ENCODE data around the gene GJB4. TPM values are rescaled to one million over a fixed set of nuclear protein-coding genes. Genes with fewer than 3 reads are reported as not detected.

Gene GJB4
- total RNA-seq, 1 donor from 2014 or later, result not detected

GRCh38 chr1:34744851-34745250, 14.7 kb upstream of the GJB4 start:
- DNase-seq, result no peak
- intact Hi-C loops (cut with DNase I), result loop anchor here (5.0 to 10.0 kb wide), 3 partner anchors 283 to 1113 kb away; no protein-coding TSS in a partner anchor
- ATAC-seq (ENCODE audit: poor library complexity), result no peak

- DNase-seq (no peak), ATAC-seq (ENCODE audit: poor library complexity) (no peak)
- intact Hi-C loops (cut with DNase I), result loop anchor here (10.0 kb wide), 1 partner anchor 631 kb away; no protein-coding TSS in a partner anchor
Observed at GRCh38 chr1:34745666-34746065, 13.9 kb upstream of the GJB4 start.

GRCh38 chr1:34746101-34746500, 13.4 kb upstream of the GJB4 start:
- ATAC-seq (ENCODE audit: poor library complexity) (no peak), DNase-seq (no peak)
- intact Hi-C loops (cut with DNase I), result loop anchor here (10.0 kb wide), 1 partner anchor 631 kb away; no protein-coding TSS in a partner anchor

- intact Hi-C loops (cut with DNase I), result loop anchor here (10.0 kb wide), 1 partner anchor 632 kb away; no protein-coding TSS in a partner anchor
- ATAC-seq (ENCODE audit: poor library complexity) (no peak), DNase-seq (no peak)
Observed at GRCh38 chr1:34746785-34747637, 12.5 kb upstream of the GJB4 start.

- ATAC-seq (ENCODE audit: poor library complexity), result no peak
- intact Hi-C loops (cut with DNase I), result loop anchor here (10.0 kb wide), 1 partner anchor 633 kb away; no protein-coding TSS in a partner anchor
Observed at GRCh38 chr1:34747638-34747941, 11.9 kb upstream of the GJB4 start.

GRCh38 chr1:34749992-34750391, 9.5 kb upstream of the GJB4 start:
- ATAC-seq (ENCODE audit: poor library complexity) (no peak), DNase-seq (no peak)
- intact Hi-C loops (cut with DNase I), result loop anchor here (10.0 kb wide), 1 partner anchor 635 kb away; no protein-coding TSS in a partner anchor

More at GRCh38 chr1:34747638-34747941, 11.9 kb upstream of the GJB4 start:
- DNase-seq, result no peak

- no peak for DNase-seq
- no peak for ATAC-seq (ENCODE audit: poor library complexity)
- intact Hi-C loops (cut with DNase I), result no loop called here
Observed at GRCh38 chr1:34750610-34751009, 8.9 kb upstream of the GJB4 start.

- ATAC-seq (ENCODE audit: poor library complexity) (no peak), DNase-seq (no peak)
- intact Hi-C loops (cut with DNase I), result no loop called here
Observed at GRCh38 chr1:34753163-34753562, 6.4 kb upstream of the GJB4 start.

- no peak for ATAC-seq (ENCODE audit: poor library complexity)
- DNase-seq, result no peak
- intact Hi-C loops (cut with DNase I), result no loop called here
Observed at GRCh38 chr1:34754964-34755637, 4.4 kb upstream of the GJB4 start, which contains the start of gene GJB5. GJB5 (plus strand) TSS chr1:34755047; CDS start chr1:34757331, 2,284 bp downstream.

- ATAC-seq (ENCODE audit: poor library complexity) (no peak), DNase-seq (no peak)
- intact Hi-C loops (cut with DNase I), result no loop called here
Observed at GRCh38 chr1:34755961-34756360, 3.6 kb upstream of the GJB4 start.

GRCh38 chr1:34757386-34757785, 2.2 kb upstream of the GJB4 start:
- intact Hi-C loops (cut with DNase I), result no loop called here
- no peak for DNase-seq
- no peak for ATAC-seq (ENCODE audit: poor library complexity)

GRCh38 chr1:34758751-34759150, 789 bp upstream of the GJB4 start:
- ATAC-seq (ENCODE audit: poor library complexity), result no peak
- no peak for DNase-seq
- intact Hi-C loops (cut with DNase I), result no loop called here

GRCh38 chr1:34761176-34761761, 1.7 kb downstream of the GJB4 start:
- intact Hi-C loops (cut with DNase I), result no loop called here
- ATAC-seq (ENCODE audit: poor library complexity) (no peak), DNase-seq (no peak)

GRCh38 chr1:34761776-34762307, 2.3 kb downstream of the GJB4 start:
- no peak for DNase-seq
- intact Hi-C loops (cut with DNase I), result no loop called here
- ATAC-seq (ENCODE audit: poor library complexity), result no peak

GRCh38 chr1:34762474-34763141, 3.1 kb downstream of the GJB4 start:
- ATAC-seq (ENCODE audit: poor library complexity), result no peak
- intact Hi-C loops (cut with DNase I), result no loop called here
- no peak for DNase-seq

- ATAC-seq (ENCODE audit: poor library complexity) (no peak), DNase-seq (no peak)
- intact Hi-C loops (cut with DNase I), result no loop called here
Observed at GRCh38 chr1:34763142-34763781, 3.7 kb downstream of the GJB4 start.

- intact Hi-C loops (cut with DNase I), result no loop called here
- no peak for DNase-seq
- ATAC-seq (ENCODE audit: poor library complexity), result no peak
Observed at GRCh38 chr1:34768856-34769255, 9.3 kb downstream of the GJB4 start.

- ATAC-seq (ENCODE audit: poor library complexity) (no peak), DNase-seq (no peak)
- intact Hi-C loops (cut with DNase I), result no loop called here
Observed at GRCh38 chr1:34770891-34771504, 11.5 kb downstream of the GJB4 start.

Measured in Right ventricle myocardium superior (tissue), 1 donor.